CD14-positive monocyte (primary cell): Measurements from ENCODE around the gene SYNGR4. TPM values are rescaled to one million over a fixed set of nuclear protein-coding genes. Genes with fewer than 3 reads are reported as not detected.

ENCODE experiments used
- DNase-seq, 3 donors: peaks; one replicate each; pipeline ENCODE4 v3.0.0-alpha.2; 2011 to 2022
- H2AFZ ChIP-seq: 2 replicates; pipeline ENCODE4 v1.6.0; 2012; ENCODE audit warnings: mild to moderate bottlenecking, low read depth, low read length, inconsistent platforms; ENCODE audit not compliant: insufficient read depth, poor library complexity, severe bottlenecking
- H3K27ac ChIP-seq, 2 donors: 1 replicate in 1 of 2; 2 replicates in 1 of 2; pipeline ENCODE4 v1.5.1; 2012 to 2013; ENCODE audit warnings: low read length in 2 of 2, control low read depth in 1 of 2, inconsistent platforms in 1 of 2, low read depth in 1 of 2, mild to moderate bottlenecking in 1 of 2
- H3K27me3 ChIP-seq, 2 donors: one replicate each; pipeline versions ENCODE4 v1.6.0 to v1.6.1; 2011 to 2013; ENCODE audit warnings: low read length in 2 of 2; ENCODE audit not compliant: control insufficient read depth in 2 of 2, insufficient read depth in 2 of 2
- H3K36me3 ChIP-seq, 2 donors: replicated peaks in 1 of 2; 1 replicate in 1 of 2; 2 replicates in 1 of 2; pipeline versions ENCODE4 v1.5.1 to v1.6.1; 2012 to 2013; ENCODE audit warnings: low read length in 2 of 2, control low read depth in 1 of 2, inconsistent platforms in 1 of 2, mild to moderate bottlenecking in 1 of 2; ENCODE audit not compliant: insufficient read depth in 2 of 2, control insufficient read depth in 1 of 2
- H3K4me1 ChIP-seq, 2 donors: 1 replicate in 1 of 2; 2 replicates in 1 of 2; pipeline versions ENCODE4 v1.5.1 to v1.6.1; 2012 to 2013; ENCODE audit warnings: low read length in 2 of 2, control low read depth in 1 of 2, inconsistent platforms in 1 of 2, mild to moderate bottlenecking in 1 of 2, moderate library complexity in 1 of 2; ENCODE audit not compliant: insufficient read depth in 2 of 2, control insufficient read depth in 1 of 2
- H3K4me2 ChIP-seq: replicated peaks from 2 replicates; pipeline ENCODE3; 2012; ENCODE audit warnings: low read length, moderate library complexity, mild to moderate bottlenecking; ENCODE audit not compliant: poor library complexity, severe bottlenecking; ENCODE audit errors: extremely low read depth
- H3K4me3 ChIP-seq, 3 experiments: fragments of 200-600 bp in 1 of 3; sonication (generic) in 1 of 3; replicated peaks in 1 of 3; 1 replicate in 2 of 3; 2 replicates in 1 of 3; pipeline ENCODE4 v1.5.1; 2011 to 2013; ENCODE audit warnings: low read length in 3 of 3, mild to moderate bottlenecking in 3 of 3, control low read depth in 2 of 3, low read depth in 2 of 3, inconsistent platforms in 1 of 3, moderate library complexity in 1 of 3
- H3K79me2 ChIP-seq: 2 replicates; pipeline ENCODE4 v1.6.0; 2012; ENCODE audit warnings: mild to moderate bottlenecking, control low read depth, inconsistent platforms, low read length, moderate library complexity; ENCODE audit not compliant: insufficient read depth
- H3K9ac ChIP-seq: 2 replicates; pipeline ENCODE4 v1.6.0; 2017; ENCODE audit warnings: low read length, mild to moderate bottlenecking; ENCODE audit not compliant: insufficient read depth, poor library complexity, severe bottlenecking
- H3K9me3 ChIP-seq, 2 donors: replicated peaks in 1 of 2; 1 replicate in 1 of 2; 2 replicates in 1 of 2; pipeline versions ENCODE4 v1.5.1 to v1.6.1; 2012 to 2013; ENCODE audit warnings: low read length in 2 of 2, control low read depth in 1 of 2; ENCODE audit not compliant: control insufficient read depth in 1 of 2, insufficient read depth in 1 of 2
- H4K20me1 ChIP-seq: 2 replicates; pipeline ENCODE4 v1.6.0; 2012; ENCODE audit warnings: mild to moderate bottlenecking, low read length, control low read depth, moderate library complexity; ENCODE audit not compliant: insufficient read depth
- H3K27ac Mint-ChIP-seq, 7 donors: one replicate each; pipeline ENCODE4 v1.8.0; 2020; ENCODE audit warnings: mild to moderate bottlenecking in 7 of 7, mixed read lengths in 7 of 7, moderate library complexity in 6 of 7, inconsistent platforms in 2 of 7
- H3K27me3 Mint-ChIP-seq, 3 donors: one replicate each; pipeline ENCODE4 v1.8.0; 2021 to 2022; ENCODE audit warnings: low read depth in 3 of 3, mild to moderate bottlenecking in 3 of 3, mixed read lengths in 3 of 3, moderate library complexity in 3 of 3, inconsistent platforms in 1 of 3
- H3K36me3 Mint-ChIP-seq, 2 donors: one replicate each; pipeline ENCODE4 v1.8.0; 2020; ENCODE audit warnings: mixed read lengths in 2 of 2, inconsistent platforms in 1 of 2, mild to moderate bottlenecking in 1 of 2
- H3K4me1 Mint-ChIP-seq: one replicate; pipeline ENCODE4 v1.8.0; 2020; ENCODE audit warnings: mild to moderate bottlenecking, mixed read lengths
- H3K4me3 Mint-ChIP-seq, 2 donors: one replicate each; pipeline ENCODE4 v1.8.0; 2020; ENCODE audit warnings: mild to moderate bottlenecking in 2 of 2, mixed read lengths in 2 of 2, moderate library complexity in 1 of 2
- H3K9me3 Mint-ChIP-seq, 7 donors: one replicate each; pipeline ENCODE4 v1.8.0; 2020 to 2022; ENCODE audit warnings: mixed read lengths in 7 of 7, mild to moderate bottlenecking in 6 of 7, moderate library complexity in 6 of 7, inconsistent platforms in 2 of 7
- CTCF ChIP-seq: fragments of 200-600 bp; IDR thresholded peaks from one replicate; pipeline ENCODE4 v1.8.0; 2022; ENCODE audit warnings: antibody characterized with exemption, mild to moderate bottlenecking
- WGBS: methylation state at CpG from one replicate; pipeline ENCODE4 v1.1.5; 2013; ENCODE audit warnings: missing lambda C conversion rate; ENCODE audit not compliant: insufficient coverage; 5-methylcytosine and 5-hydroxymethylcytosine counted together
- intact Hi-C, 2 donors: fragments of 100-400 bp; cut with micrococcal nuclease; formaldehyde crosslinking; loops; one replicate each; pipeline versions ENCODE4 v1.15.0 to v1.15.1; 2023
- polyA plus RNA-seq, 3 donors: library from polyadenylated mRNA; depleted of rRNA in 1 of 3; unstranded in 2 of 3; stranded (reverse) in 1 of 3; fragments of 300-500 nt in 2 of 3; fragments of >200 nt in 1 of 3; fragmentation: Illumina TruSeq in 2 of 3; gene quantifications; 1 replicate in 2 of 3; 2 replicates in 1 of 3; pipeline ENCODE4 v1.2.3, GENCODE V29; 2012 to 2021

SYNGR4 gene
- polyA plus RNA-seq, 3 donors: not detected

GRCh38 chr19:48403606-48404005, 39.4 kb downstream of the SYNGR4 start:
- intact Hi-C loops: no loop called here
- Histone ChIP-seq H3K27me3 (no peaks in the 10 kb centered on the region), H4K20me1 (no peaks in the 10 kb centered on the region), H3K4me3 (no peak overlapping the region), H3K79me2 (no peaks in the 10 kb centered on the region), H3K4me1 (peaks cover 19% of the 10 kb centered on the region in 2 donors), H3K27ac (no peak overlapping the region), H2AFZ (no peak overlapping the region), H3K4me2 (no peak overlapping the region), H3K9ac (no peak overlapping the region), H3K36me3 (no peaks in the 10 kb centered on the region), H3K9me3 (peaks cover 0 to 4% of the 10 kb centered on the region in 2 donors)
- peak; percentile 46 to 71 (median 67) for DNase-seq
- Mint-ChIP-seq H3K27ac (peak overlapping the region in 2 of 7 donors; percentile 27 to 54), H3K4me3 (no peak overlapping the region), H3K9me3 (peaks cover 2 to 10% (median 7%) of the 10 kb centered on the region in 7 donors), H3K4me1 (peaks cover 25% of the 10 kb centered on the region), H3K27me3 (peaks cover 7 to 16% (median 12%) of the 10 kb centered on the region in 3 donors), H3K36me3 (no peaks in the 10 kb centered on the region)
- TF ChIP-seq CTCF: no peak
- WGBS: 35% methylated on average over 2 of the region's 3 CpGs

GRCh38 chr19:48405010-48405659, 41.0 kb downstream of the SYNGR4 start:
- no peaks in the 10 kb centered on the region for H3K79me2 ChIP-seq
- H3K9ac ChIP-seq: no peak overlapping the region

More at GRCh38 chr19:48405010-48405659, 41.0 kb downstream of the SYNGR4 start:
- no peak for DNase-seq
- peaks cover 7 to 16% (median 15%) of the 10 kb centered on the region in 3 donors for H3K27me3 Mint-ChIP-seq
- WGBS: 93% methylated on average over 19 of the region's 27 CpGs
- peaks cover 0 to 5% (median 2%) of the 10 kb centered on the region in 7 donors for H3K9me3 Mint-ChIP-seq
- no peak overlapping the region for H3K4me3 Mint-ChIP-seq
- Histone ChIP-seq H3K27ac (no peak overlapping the region), H3K4me3 (no peak overlapping the region), H3K9me3 (no peaks in the 10 kb centered on the region), H3K4me2 (no peak overlapping the region), H3K27me3 (no peaks in the 10 kb centered on the region), H4K20me1 (no peaks in the 10 kb centered on the region), H3K4me1 (peaks cover 4 to 7% of the 10 kb centered on the region in 2 donors), H3K36me3 (no peaks in the 10 kb centered on the region), H2AFZ (no peak overlapping the region)
- H3K27ac Mint-ChIP-seq: no peak overlapping the region
- intact Hi-C loops: no loop called here
- no peaks in the 10 kb centered on the region for H3K36me3 Mint-ChIP-seq
- TF ChIP-seq CTCF: no peak
- H3K4me1 Mint-ChIP-seq: peaks cover 12% of the 10 kb centered on the region
